ENCODE results near the gene DCLRE1C.

DNA sequence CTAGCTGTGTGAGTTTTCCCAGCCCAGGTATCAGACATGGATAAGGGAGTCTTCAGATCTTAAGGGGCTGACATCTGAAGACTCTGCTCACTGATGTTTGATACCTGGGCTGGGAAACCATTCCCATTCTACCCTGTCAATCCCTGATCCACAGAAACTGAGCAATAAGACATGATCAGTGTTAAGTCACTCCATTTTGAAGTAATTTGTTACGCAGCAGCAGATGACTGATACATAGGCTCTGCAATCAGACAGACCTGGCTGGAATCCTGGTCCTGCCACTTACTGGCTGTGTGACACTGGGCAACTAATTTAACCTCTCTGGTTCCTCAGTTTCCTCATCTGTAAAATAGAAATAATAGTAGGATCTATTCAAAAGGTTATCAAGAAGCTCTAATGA is 6.6 kb downstream of the DCLRE1C start:
- no peak for TF ChIP-seq CTCF (IDR thresholded peaks at IDR 0.05; ENCODE audit: insufficient read depth, low read length)
- no peak for TF ChIP-seq GABPA (IDR thresholded peaks at IDR 0.05; ENCODE audit: low read depth)
- no peak for TF ChIP-seq SPI1 (IDR thresholded peaks at IDR 0.05; ENCODE audit: borderline replicate concordance, low read depth)
- TF ChIP-seq REST (IDR thresholded peaks at IDR 0.05; ENCODE audit: insufficient replicate concordance, low read depth): no peak

All from HL-60 (cell line).